Pons (tissue), 1 donor: Measurements from ENCODE around the gene ARHGAP10.

ENCODE experiments used
- DNase-seq: peaks from one replicate; pipeline ENCODE4 v3.0.0-alpha.2; 2016; ENCODE audit warnings: low spot score

The ARHGAP10 gene

GRCh38 chr4:148030193-148030873 is 298.4 kb downstream of the ARHGAP10 start:
- no peak for DNase-seq

DNA sequence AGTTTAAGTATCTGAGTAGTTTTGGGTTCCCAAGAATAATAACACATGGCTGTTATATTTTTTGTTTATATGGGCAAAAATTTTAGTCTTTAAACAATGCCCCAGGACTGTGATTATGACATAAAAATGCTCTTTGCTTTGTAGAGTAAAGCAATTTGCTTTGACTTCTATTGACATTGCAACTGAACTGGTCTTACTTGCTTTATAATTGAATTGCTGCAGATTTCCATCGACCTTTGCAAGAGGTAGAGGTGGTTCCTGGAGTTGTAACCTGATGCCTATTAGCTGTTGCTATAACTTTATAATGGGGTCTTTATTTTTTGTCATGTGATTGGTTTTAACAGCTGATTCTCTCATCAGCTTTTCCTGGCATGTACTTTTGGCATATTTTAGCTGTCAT is 302.9 kb downstream of the ARHGAP10 start:
- no peak for DNase-seq

DNA sequence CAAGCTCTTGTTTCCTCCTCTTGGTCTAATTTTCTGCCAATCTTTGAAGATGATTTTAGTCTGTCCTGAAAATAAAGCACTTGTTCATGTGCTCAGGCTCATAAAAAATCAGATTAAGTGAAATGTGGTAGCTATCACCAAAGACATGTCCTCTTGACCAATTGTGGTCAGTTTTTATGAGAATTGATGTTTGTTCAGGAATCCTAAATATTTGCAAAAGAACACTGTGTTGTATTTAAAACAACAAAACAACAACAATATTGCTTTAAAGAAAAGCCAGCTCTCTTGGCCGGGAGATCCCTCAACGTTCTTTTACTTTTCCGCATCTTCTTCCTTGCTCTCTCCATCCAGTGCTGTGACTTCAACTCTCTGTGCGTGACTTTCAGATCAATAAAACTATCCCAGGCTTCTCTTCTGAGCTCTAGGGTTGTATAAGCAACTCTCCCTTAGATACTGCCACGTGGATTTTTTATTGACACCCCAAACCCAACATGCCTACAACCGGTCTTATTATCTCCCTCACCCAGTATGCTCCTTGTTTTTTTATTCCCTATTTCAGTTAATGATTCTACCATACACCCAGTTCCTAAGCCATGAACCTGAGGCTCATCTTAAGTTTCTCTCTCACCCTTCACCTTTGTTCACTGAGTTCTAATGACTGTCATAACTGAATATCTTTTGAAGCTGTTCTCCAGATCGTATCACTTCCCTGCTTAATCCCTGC is 309.9 kb downstream of the ARHGAP10 start:
- DNase-seq = no peak

- peak; percentile 24 for DNase-seq
Measured at GRCh38 chr4:148044089-148044911, 312.4 kb downstream of the ARHGAP10 start.

GRCh38 chr4:148044912-148045352 is 313.0 kb downstream of the ARHGAP10 start:
- DNase-seq = no peak

DNA sequence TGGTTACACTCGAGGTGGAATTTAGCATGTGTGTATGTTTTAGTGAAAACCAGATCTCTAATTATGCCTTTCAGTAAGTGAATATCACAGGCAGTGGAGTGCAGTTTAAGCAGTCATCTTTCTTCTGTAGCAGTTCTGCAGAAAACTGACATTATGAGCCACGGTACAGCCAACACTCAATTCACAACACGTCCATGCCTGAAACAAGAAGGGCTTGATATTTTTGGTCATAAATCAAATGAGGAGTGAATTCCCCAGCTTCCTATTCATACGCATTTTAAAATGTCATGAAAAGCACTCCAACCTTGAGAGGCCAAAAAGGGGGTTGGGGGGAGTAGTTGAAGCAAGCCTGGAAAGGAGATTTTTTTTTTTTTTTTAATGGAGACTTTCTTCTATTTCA is 316.7 kb downstream of the ARHGAP10 start:
- no peak for DNase-seq

GRCh38 chr4:148051403-148051802 is 319.5 kb downstream of the ARHGAP10 start:
- no peak for DNase-seq

- no peak for DNase-seq
Measured at GRCh38 chr4:148052448-148052847, 320.6 kb downstream of the ARHGAP10 start.

GRCh38 chr4:148053298-148054003 is 321.6 kb downstream of the ARHGAP10 start:
- DNase-seq = no peak

DNA sequence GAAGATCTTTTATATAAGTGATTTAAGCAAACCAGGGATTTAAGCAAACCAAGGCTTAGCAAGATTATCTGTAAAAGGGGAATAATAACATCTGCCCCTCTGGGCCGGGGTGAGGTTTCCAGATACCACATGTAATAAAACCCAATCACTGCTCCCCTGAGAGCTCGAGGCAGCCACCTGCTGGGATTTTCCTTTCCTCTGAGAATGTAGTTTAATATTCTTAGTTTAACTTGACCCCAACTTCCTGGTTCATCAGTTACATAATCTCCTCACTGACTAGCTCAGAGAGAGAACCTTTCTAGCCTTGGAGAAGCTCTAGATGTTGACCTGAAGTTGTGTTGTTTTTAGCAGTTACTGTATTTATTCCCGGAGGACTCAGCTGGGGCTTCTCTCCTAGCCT is 322.4 kb downstream of the ARHGAP10 start:
- no peak for DNase-seq

GRCh38 chr4:148055844-148056243 is 324.0 kb downstream of the ARHGAP10 start:
- no peak for DNase-seq

GRCh38 chr4:148056879-148057278 is 325.0 kb downstream of the ARHGAP10 start:
- DNase-seq = peak; percentile 80

- DNase-seq = no peak
Measured at GRCh38 chr4:148057516-148057915, 325.6 kb downstream of the ARHGAP10 start.

- DNase-seq = peak; percentile 24
Measured at GRCh38 chr4:148057984-148058859, 326.3 kb downstream of the ARHGAP10 start.

DNA sequence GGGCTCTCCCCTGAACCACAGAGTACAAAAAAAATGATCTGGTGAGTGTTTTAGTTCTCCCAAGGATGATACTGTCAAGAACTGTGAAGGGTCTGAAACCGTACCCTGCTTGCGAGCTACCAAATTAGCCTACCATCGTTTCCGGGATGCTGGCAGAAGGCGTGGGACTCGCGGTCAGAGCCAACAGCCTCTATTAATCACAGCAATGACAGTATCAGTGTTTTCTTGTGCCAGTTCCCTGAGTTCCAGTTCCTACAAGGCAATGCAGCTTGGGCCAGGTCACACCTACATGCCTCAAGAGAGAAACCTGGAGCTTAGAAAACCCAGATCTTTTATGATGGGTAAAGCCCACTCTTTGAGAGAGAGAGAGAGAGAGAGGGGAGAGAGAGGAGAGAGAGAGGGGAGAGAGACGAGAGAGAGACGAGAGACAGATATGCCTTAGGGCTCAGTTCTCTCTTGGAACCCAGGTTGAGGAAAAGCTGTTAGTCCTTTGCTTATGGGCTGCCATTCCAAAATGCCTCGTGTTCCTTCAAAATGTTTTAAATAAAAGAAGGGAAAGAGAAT is 327.8 kb downstream of the ARHGAP10 start:
- DNase-seq = no peak

- DNase-seq = no peak
Measured at GRCh38 chr4:148060264-148061140, 328.6 kb downstream of the ARHGAP10 start.

- DNase-seq = no peak
Measured at GRCh38 chr4:148061141-148061481, 329.2 kb downstream of the ARHGAP10 start.

DNA sequence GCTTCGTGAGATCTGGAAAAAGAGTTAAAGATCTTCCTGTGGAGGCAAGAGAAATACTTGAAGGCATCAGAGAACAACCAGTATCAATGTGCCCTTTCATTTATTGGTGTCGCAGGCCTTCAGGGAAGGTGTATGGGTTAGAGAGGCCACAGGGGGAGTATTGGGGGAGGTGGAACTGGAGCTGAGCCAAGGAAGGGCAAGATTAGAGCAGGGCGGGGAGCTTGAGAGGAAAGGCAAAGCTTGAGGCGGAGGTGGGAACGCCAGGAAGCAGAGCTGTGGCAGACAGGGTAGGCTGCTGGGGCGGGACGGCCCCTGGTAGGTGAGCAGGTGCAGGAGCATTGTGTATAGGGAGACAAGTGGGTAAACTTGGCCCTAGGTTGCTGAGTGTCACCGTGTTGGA is 329.9 kb downstream of the ARHGAP10 start:
- DNase-seq = no peak

- DNase-seq = no peak
Measured at GRCh38 chr4:148062301-148062950, 330.5 kb downstream of the ARHGAP10 start.
